Stimulated activated CD4-positive, alpha-beta T cell treated with anti-CD3 and anti-CD28 coated beads, TNF-alpha, amount 100 ng/mL, for 24 hours (primary cell): ENCODE data around the gene EIF2S3B.

Experiments
- DNase-seq, 3 experiments: peaks; one replicate each; pipeline ENCODE4 v3.0.0-alpha.2; 2020; ENCODE audit warnings: low read depth in 3 of 3

Gene EIF2S3B

DNA sequence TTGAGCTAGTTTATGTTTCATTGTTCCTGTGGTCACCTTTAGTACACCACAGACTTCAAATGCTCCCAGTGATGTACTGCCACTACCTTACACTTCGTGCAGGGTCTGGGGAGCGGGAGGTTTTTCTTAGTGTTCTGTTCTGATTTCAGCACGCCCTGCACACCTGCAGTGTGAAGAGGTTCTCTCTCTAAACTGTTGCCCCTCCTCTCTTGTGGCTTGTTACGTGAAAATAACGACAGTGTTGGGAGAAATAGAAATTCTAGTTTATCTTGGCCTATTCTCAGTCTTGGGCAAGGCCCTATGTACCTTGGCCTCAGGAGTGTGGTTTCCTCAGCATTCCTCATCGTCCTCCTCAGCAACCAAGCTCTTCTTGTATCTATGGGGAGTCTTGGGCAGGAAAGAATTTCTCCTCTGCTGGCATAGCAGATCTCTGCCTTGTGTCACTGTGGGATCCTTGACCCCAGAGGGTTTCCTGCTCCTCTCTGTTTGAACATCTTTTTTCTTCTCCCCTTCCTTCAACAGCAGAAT, 48.6 kb downstream of the EIF2S3B start:
- no peak for DNase-seq

DNA sequence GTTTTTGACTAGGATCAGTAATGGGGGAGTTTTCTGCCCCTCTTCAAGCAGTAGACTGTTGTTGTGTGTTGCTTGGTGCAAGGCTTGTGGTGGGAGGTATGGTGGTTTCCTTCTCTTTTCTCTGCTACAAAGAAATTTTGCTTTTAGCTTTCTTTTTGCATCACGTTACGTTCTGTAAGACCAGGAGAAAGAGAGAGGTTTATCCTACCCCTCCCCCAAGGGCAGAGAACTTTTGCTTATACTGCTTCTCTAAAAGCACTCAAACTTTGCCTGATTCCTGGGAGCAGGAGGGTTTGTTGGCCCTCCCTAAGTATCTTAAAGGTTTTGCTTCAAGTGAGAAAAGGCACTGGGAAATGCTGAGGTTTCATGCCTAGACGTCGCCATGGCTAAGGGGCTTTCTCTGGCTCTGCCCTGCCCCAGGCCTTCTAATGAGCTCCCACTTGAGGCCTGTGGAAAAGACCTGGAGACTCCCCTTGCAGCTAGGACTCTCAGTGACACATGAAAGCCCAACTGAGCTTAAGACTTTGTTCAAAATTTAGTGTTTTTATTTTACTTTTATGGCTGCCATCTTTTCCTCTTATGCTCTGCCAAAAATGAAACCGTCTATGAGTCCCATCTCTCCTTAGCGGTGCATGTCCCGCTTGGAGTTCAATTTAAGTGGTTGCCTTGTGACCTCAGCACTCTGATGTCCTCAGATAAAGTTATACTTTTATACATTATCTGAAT, 49.2 kb downstream of the EIF2S3B start:
- no peak for DNase-seq

DNA sequence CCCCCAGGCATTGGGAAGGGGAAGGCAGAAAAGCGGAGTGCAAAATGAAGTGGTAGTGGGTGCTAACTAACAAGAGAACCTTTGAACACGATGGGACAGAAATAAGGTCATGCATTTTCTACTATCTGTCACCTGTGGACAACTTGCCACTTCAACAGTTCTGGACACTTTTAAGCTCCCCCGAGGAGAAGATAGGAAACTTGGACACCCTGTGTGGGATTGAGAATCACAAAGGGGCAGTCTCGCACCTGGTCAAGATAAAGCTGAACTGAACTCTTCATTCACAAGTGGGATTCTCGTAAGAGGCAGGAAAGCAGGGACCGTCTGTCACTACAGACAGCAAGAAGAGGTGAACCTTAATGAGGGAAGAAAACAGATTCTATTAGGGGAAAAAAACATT, 51.6 kb downstream of the EIF2S3B start:
- no peak for DNase-seq

DNA sequence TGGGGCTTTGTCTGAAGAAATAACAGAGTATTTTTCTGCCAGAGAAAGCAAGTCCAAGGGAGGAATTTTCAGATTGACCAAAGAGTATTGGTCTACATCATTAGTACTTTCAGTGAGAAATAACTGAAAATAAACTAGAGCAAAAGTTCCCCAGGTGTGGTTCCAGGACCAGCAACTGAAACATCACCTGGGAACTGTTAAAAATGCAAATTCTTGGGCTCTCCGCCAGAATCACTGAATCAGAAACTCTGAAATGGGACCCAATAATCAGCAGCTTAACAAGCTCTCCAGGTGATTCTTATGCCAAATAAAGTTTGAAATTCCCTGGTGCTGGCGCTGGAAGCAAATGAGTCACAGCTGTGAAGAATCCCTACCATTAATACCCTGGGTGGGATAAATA, 52.1 kb downstream of the EIF2S3B start:
- DNase-seq, result no peak
